ENCODE data around the gene CMC1.
A peak's percentile ranks its signal among the peaks of the same experiment; 100 is the strongest.

Gene CMC1

GRCh38 chr3:28295898-28296490 is 54.6 kb downstream of the CMC1 start:
- no peak for DNase-seq (ENCODE audit: low read depth in 3 of 3, low spot score in 1 of 3)

DNA sequence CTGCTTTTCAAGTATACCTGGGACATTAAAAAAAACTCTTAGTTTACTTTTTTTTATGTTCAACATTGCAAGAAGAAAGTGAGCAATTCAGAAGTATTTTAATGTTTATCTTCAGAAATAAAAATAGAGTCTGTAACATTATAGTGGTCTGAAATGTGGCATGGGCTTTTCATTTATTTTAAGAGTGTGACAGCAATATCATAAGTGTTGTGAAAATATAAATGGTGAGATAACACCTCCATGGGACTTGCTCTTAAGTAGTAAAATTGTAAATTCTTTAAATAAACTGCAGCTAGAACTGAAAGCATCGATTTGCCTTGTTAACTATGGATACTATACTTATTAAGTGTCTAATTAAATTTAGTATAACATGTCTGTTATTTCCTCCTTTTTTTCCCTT is 58.3 kb downstream of the CMC1 start:
- DNase-seq (ENCODE audit: low read depth in 3 of 3, low spot score in 1 of 3): no peak

GRCh38 chr3:28300345-28300962 is 59.0 kb downstream of the CMC1 start:
- no peak for DNase-seq (ENCODE audit: low read depth in 3 of 3, low spot score in 1 of 3)

GRCh38 chr3:28301688-28302087 is 60.3 kb downstream of the CMC1 start:
- DNase-seq (ENCODE audit: low read depth in 3 of 3, low spot score in 1 of 3): no peak

GRCh38 chr3:28308196-28308595 is 66.8 kb downstream of the CMC1 start:
- DNase-seq (ENCODE audit: low read depth in 3 of 3, low spot score in 1 of 3): no peak

DNA sequence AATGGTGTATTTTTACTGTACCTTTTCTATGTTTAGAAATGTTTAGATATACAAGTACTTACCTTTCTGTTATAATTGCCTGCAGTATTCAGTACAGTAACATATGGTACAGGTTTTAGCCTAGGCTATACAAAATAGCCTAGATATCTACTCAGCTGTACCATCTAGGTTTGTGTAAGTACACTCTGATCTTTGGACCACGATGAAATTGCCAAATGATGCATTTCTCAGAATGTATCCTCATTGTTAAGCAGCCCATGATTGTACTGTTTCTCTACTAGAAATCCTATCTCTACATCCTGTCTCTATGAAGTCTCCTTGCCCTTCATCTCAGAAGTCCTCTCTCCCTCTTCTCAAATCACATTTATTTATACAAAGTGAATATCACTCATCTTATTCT is 74.3 kb downstream of the CMC1 start:
- no peak for DNase-seq (ENCODE audit: low read depth in 3 of 3, low spot score in 1 of 3)

GRCh38 chr3:28316226-28316625 is 74.8 kb downstream of the CMC1 start:
- DNase-seq (ENCODE audit: low read depth in 3 of 3, low spot score in 1 of 3): no peak

GRCh38 chr3:28317438-28318022 is 76.1 kb downstream of the CMC1 start:
- no peak for DNase-seq (ENCODE audit: low read depth in 3 of 3, low spot score in 1 of 3)

DNA sequence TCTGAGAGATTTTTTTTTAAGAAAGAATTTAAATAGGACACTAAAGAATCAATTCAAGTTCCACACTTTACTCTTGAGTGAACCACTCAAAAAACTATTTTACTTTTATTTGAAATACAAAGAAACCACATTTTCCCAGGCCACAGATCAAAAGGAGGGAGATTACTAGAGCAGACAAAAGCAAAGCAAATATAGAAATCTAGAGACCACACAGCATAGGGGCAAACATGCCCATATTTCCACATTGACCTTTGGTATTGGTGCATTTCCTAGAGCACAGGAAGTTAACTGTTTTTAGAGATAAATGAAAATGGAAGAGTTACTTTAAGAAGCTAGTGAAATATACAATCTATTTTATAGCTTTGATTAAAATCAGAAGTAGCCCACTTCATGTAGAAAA is 79.6 kb downstream of the CMC1 start:
- no peak for DNase-seq (ENCODE audit: low read depth in 3 of 3, low spot score in 1 of 3)

DNA sequence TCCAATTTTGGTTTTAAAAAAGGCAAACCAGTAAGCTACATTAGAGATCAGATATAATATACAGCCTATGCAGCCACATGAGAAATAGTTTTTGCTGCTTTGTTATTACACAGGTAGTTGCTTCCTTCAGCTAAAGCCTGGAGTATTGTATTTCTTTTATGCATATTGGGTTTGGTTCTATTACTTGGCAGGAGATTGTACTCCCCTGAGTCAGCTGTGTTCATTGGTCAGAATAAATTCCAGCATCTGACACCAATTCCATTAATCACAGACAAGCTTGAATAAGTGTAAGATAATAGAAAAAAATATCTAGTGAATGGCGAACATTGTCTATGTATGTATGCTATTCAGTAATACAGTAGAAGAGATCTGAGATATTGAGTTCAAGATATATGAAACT is 81.0 kb downstream of the CMC1 start:
- DNase-seq (ENCODE audit: low read depth in 3 of 3, low spot score in 1 of 3): no peak

- no peak for DNase-seq (ENCODE audit: low read depth in 3 of 3, low spot score in 1 of 3)
Measured at GRCh38 chr3:28326458-28326926, 85.1 kb downstream of the CMC1 start.

DNA sequence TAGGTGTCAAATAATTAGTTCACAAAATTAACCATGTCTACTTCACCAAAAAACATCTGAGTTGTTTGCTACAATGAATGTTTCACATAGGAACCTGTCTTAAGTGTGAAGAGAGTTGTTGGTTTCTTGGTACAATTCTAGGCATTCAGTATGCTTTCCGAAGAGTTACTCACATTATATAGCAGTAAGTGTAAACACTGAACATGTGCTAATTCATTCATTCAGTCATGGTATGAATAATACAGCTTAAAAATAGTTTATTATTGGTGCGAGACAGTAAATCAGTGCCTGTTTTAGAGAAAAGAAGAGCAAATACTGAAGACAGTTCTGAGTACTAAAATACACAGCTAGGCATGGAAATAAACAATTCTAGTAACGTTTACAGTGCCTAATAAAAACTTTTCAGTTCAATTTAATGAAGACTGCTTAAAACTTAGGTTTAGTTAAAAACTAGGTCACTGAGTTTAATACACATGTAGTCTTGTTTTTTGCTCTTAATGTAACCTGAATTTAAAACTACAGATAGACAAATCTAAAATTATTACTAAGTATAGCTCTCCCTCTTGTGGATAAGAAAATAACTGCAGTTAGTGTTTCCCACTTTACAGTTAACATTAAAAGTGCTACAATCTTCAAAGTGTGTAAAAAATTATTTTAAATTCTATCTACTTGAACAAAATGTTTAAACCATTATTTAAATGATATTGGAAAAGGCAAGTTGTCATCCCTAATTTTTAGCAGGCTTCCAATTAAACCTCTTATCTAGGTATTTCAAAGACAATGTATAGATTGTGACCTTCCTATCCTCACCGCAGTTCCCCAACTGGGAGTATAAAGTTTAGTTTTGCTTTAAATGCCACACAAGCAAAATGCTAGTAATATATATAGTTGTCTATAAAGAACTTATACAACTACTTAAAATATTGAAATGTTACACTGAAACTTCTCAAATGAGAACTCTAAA is 87.1 kb downstream of the CMC1 start:
- DNase-seq (ENCODE audit: low read depth in 3 of 3, low spot score in 1 of 3): no peak

DNA sequence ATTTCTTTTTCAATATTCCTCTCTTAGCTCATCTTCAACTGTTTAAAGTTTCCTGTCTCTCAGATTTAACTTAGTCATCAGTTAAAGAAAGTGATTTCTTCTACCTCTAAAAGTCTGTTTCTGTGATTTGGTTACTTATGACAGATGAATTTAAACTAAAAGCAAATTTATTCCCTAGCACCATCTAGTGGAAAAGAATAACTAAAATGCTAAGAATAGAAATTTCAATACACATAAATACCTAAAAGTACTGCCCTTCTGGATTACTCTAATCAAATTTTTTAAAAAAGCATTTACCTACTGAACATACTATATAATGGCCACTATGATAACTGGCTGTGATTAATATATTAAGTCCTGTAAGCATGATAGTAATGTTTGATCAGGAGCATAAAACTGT is 93.1 kb downstream of the CMC1 start:
- DNase-seq (ENCODE audit: low read depth in 3 of 3, low spot score in 1 of 3): no peak

GRCh38 chr3:28335246-28335645 is 93.8 kb downstream of the CMC1 start:
- DNase-seq (ENCODE audit: low read depth in 3 of 3, low spot score in 1 of 3): no peak

DNA sequence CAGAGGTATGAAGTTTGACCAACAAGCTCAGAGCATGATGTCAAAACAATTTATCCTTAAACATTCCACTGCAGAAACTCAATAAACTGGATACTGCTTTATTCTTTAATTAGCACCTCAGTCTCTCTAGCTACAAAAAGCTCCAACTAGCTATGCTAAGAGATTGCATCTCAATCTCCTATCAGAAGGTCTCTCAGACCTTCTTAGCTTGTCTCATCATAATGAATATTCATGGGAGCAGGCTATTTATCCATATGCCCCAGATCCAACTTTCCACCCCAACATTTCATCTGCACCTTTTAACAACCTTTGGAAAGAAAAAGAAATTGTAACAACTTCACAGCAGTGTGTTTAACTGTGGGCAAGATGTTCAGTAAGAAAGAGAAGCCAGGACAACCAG is 95.8 kb downstream of the CMC1 start:
- DNase-seq (ENCODE audit: low read depth in 3 of 3, low spot score in 1 of 3): no peak

GRCh38 chr3:28343144-28343543 is 101.7 kb downstream of the CMC1 start:
- no peak for DNase-seq (ENCODE audit: low read depth in 3 of 3, low spot score in 1 of 3)

DNA sequence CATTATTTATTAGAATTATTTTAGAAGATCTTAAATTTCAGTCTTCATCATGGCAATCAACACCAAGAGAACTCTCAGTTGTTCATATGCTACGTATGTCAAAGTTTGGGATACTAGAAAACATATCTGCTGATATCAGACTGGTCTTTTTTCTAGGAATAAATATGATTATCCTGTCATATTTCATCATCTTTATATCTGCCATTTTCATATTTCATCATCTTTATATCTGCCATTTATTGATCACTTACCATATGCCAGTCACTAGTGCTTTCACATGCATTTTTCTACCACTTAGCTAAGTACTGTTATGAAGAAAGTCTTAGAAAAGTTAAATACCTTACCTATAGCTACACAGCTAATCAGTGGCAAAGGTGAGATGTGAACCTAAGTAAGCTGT is 104.3 kb downstream of the CMC1 start:
- DNase-seq (ENCODE audit: low read depth in 3 of 3, low spot score in 1 of 3): no peak

DNA sequence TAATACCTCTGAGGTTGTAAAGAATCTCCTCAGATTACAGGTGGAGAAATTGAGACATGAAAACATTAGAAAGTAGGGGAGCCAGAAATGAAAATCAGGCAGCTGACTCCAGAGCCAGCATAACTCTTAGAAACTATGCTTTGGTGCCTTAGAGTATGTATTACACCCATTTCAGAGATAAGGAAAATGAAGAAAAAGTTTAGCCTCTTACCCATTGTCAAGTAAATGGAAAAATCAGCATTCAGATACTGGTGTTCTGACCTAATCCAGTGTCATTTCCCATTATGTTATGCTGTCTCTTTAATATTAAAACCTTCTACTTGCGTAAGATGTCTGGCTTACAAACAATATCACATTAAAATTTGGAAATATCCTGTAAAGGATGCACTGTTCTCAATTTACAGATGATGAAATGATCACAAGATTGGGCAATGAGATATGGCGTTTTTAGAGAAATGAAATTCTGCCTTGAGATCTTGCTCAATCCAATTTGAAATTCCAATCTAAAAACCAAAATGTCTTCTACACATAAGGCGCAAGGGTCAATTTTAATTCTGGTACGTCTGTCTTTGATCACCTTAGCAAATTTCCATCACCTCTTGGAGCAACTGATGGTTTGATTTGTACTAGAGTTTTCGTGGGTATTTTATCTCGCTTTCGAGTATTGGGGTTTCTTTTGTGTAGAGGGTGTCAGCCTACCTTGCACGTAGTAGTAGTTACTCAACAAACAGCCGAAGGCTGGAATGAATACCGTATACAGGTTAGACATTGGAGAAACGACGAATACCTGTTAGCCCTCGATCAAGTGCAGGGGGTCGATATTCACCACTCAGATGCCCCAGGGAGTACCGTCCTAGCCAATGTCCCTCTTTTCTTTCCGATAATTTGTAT is 106.2 kb downstream of the CMC1 start:
- DNase-seq (ENCODE audit: low read depth in 3 of 3, low spot score in 1 of 3): no peak

- DNase-seq (ENCODE audit: low read depth in 3 of 3, low spot score in 1 of 3): no peak
Measured at GRCh38 chr3:28348265-28348628, 106.8 kb downstream of the CMC1 start.

DNA sequence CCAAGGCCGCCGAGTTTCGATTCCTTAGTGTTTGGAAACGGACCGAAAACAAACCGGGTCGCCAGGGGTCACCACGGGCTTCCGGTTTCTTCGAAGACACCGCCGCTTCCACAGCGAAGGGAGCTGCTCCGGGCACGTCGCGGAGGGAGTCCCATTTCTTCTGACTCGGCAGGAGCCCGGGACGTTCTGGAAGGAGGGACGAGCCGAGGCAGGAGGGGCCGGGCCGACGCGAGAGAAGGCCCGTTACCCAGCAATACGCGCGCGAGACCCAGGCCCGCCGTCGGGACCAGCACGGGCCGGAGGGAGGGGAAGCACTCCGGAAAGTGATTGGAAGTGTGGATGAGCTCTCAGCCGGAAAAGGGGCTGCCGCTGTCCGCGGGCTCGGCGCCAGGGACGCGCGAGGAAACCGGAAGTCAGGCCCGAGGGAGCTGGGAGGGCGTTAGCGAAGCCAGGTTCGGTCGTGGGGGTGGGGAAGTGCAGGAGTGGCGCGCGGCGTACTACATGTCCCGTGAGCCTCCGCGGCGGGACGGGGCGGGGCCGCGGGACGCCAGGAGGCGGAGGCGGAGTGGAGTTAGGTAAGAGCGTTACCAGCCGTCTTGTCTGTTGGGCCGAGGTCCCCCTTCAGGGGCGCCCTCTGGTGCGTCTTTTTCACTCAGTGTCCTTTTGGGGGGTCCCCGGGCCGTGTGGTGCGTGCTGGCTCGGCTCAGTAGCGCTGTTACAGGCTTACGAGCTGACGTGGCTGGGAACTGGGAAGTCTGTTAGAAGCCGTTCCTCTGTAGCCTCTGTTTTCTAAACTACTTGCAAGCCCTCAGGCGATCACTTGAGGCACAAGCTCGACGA is 107.4 kb downstream of the CMC1 start, which contains the start of the genes AZI2 and ZCWPW2:
Gene AZI2 (minus strand): TSS at position 196 of the 840 bp plus-strand sequence. CDS start 8,207 bp downstream, outside the sequence.
Gene ZCWPW2 (plus strand): TSS at position 93 of the 840 bp plus-strand sequence. CDS start 64,348 bp downstream, outside the sequence.
- peak; percentile 68 to 89 (median 79) for DNase-seq (ENCODE audit: low read depth in 3 of 3, low spot score in 1 of 3)
